ENCODE measurements around the gene AAK1.

DNA sequence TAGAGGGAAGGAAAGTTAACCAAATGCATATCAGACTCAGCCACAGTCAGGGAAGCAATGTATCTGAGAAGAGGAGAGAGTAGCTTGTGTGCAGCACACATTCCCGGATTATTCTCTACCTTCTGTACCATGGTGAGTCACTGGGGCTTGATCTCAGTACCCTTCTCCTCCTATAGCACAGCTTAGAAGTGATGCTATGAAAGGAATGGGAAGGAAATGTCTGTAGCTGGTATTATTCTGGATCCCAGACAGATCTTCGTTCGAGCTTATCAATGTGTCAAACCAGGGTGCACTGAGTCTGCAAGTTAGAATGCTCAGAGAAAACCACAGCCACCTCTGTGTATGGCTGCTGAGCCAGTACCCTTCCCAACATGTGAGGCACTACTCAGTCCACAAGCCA is 118.3 kb downstream of the AAK1 start:
- TF ChIP-seq, protein P1, sequence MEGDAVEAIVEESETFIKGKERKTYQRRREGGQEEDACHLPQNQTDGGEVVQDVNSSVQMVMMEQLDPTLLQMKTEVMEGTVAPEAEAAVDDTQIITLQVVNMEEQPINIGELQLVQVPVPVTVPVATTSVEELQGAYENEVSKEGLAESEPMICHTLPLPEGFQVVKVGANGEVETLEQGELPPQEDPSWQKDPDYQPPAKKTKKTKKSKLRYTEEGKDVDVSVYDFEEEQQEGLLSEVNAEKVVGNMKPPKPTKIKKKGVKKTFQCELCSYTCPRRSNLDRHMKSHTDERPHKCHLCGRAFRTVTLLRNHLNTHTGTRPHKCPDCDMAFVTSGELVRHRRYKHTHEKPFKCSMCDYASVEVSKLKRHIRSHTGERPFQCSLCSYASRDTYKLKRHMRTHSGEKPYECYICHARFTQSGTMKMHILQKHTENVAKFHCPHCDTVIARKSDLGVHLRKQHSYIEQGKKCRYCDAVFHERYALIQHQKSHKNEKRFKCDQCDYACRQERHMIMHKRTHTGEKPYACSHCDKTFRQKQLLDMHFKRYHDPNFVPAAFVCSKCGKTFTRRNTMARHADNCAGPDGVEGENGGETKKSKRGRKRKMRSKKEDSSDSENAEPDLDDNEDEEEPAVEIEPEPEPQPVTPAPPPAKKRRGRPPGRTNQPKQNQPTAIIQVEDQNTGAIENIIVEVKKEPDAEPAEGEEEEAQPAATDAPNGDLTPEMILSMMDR (IDR thresholded peaks at IDR 0.05) = no peak
- TF ChIP-seq POLR2AphosphoS5 (IDR thresholded peaks at IDR 0.05) (no peak), POLR2A (IDR thresholded peaks at IDR 0.05) (no peak)

All from prostate gland (tissue), 2 donors.